ENCODE data around the gene ZNF292.
A peak's percentile ranks its signal among the peaks of the same experiment; 100 is the strongest.

The ZNF292 gene

DNA sequence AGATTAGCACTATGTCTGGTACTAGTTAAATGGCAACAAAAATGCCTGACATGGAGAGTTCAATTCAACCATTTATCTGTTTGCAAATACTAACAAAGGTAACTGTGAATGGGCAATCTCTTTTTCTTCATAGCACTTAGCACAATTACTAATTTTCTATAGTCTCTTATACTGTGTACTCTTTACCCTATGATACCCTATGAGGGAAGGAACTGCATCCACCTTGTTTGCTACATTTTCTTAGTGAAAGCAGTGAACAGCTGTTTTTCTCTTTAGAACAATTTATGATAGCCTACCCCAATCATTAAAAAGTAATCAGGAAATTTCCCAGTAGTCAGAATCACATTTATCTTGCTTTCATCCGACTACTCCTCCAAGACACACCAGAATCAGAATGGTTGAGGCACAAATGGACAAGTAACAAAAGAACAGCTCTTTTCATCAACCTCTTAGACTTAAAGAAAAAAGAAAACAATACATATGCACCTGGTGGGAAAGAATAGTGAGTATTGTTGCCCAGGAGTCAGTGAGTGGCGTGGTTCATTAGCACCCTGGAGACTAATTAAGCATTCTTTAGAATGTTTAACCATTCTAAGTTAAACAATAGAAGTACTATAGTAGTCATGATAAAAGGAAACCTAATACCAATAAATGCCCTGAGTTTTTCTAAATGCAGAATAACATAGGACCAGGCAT lies 16.7 kb downstream of the ZNF292 start:
- TF ChIP-seq, protein P1, sequence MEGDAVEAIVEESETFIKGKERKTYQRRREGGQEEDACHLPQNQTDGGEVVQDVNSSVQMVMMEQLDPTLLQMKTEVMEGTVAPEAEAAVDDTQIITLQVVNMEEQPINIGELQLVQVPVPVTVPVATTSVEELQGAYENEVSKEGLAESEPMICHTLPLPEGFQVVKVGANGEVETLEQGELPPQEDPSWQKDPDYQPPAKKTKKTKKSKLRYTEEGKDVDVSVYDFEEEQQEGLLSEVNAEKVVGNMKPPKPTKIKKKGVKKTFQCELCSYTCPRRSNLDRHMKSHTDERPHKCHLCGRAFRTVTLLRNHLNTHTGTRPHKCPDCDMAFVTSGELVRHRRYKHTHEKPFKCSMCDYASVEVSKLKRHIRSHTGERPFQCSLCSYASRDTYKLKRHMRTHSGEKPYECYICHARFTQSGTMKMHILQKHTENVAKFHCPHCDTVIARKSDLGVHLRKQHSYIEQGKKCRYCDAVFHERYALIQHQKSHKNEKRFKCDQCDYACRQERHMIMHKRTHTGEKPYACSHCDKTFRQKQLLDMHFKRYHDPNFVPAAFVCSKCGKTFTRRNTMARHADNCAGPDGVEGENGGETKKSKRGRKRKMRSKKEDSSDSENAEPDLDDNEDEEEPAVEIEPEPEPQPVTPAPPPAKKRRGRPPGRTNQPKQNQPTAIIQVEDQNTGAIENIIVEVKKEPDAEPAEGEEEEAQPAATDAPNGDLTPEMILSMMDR (IDR thresholded peaks at IDR 0.05; ENCODE audit: control extremely low read depth, extremely low read depth, low read depth, missing control alignments) = no peak
- ChIA-PET CTCF (interaction anchor here (0.7 kb wide), 1 partner anchor 16 kb away, joined by 4 read pairs; the partner anchor contains the start of gene ZNF292), POLR2A (no interaction called here)
- no peak for DNase-seq (ENCODE audit: extremely low spot score)

GRCh38 chr6:87174078-87174579 lies 18.8 kb downstream of the ZNF292 start:
- no peak for DNase-seq (ENCODE audit: extremely low spot score)
- POLR2A ChIA-PET = no interaction called here
- TF ChIP-seq, protein P1 (IDR thresholded peaks at IDR 0.05; ENCODE audit: control extremely low read depth, extremely low read depth, low read depth, missing control alignments) = no peak
- CTCF ChIA-PET = interaction anchor here (1.0 to 1.6 kb wide), 2 partner anchors 10 to 95 kb away, joined by 3 to 6 read pairs; no protein-coding TSS in a partner anchor

- TF ChIP-seq, protein P1 (IDR thresholded peaks at IDR 0.05; ENCODE audit: control extremely low read depth, extremely low read depth, low read depth, missing control alignments) = no peak
- ChIA-PET POLR2A (no interaction called here), CTCF (interaction anchor here (1.1 to 1.2 kb wide), 2 partner anchors 15 to 17 kb away, joined by 3 read pairs; no protein-coding TSS in a partner anchor)
- DNase-seq (ENCODE audit: extremely low spot score) = no peak
These were observed 21.1 kb downstream of the ZNF292 start for GRCh38 chr6:87176493-87176892.

- ChIA-PET POLR2A (no interaction called here), CTCF (interaction anchor here (0.9 to 1.3 kb wide), 3 partner anchors 11 to 101 kb away, joined by 3 to 4 read pairs (median 3); no protein-coding TSS in a partner anchor)
- DNase-seq (ENCODE audit: extremely low spot score) = no peak
- TF ChIP-seq, protein P1 (IDR thresholded peaks at IDR 0.05; ENCODE audit: control extremely low read depth, extremely low read depth, low read depth, missing control alignments) = no peak
These were observed 24.9 kb downstream of the ZNF292 start for GRCh38 chr6:87180105-87180728.

DNA sequence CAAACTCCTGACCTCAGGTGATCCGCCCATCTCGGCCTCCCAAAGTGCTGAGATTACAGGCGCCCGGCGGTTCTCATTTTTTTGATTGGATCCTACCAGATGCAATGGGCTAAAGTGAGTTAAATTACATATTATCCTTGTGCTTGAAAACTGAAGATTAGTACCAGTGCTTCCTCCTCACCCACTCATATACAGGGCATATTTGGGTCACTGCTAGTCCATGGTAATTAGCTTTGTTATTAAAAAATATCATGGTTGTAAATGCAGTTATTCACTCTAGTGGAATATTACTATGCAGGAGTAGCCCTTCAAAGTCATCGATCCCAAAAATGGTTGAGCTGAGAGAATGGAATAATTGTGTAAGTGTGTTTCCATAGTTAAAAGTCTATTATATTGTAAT lies 26.5 kb downstream of the ZNF292 start:
- ChIA-PET POLR2A (no interaction called here), CTCF (interaction anchor here (1.0 kb wide), 1 partner anchor 8 kb away, joined by 4 read pairs; no protein-coding TSS in a partner anchor)
- DNase-seq (ENCODE audit: extremely low spot score) = no peak
- TF ChIP-seq, protein P1 (IDR thresholded peaks at IDR 0.05; ENCODE audit: control extremely low read depth, extremely low read depth, low read depth, missing control alignments) = no peak

DNA sequence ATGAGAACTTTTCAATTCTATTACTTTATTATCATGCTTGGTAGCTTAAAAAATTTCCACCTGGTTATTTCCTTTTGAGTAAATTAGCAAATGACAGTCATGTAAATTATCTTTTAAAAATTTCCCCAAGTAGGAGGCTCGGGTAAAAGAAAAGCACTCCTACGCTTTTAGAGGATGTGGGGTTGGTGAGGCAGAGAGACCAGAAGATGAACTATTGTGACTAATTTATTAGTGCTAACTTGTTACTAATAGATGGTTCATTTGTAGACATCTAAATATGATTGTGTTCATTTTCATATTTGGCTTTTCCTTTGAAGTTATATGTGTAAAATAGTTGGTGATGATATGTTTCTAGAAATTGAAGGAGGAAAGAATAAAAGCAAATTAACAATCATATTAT lies 27.0 kb downstream of the ZNF292 start:
- ChIA-PET POLR2A (no interaction called here), CTCF (interaction anchor here (1.0 kb wide), 1 partner anchor 8 kb away, joined by 4 read pairs; no protein-coding TSS in a partner anchor)
- peak; percentile 46 for DNase-seq (ENCODE audit: extremely low spot score)
- TF ChIP-seq, protein P1 (IDR thresholded peaks at IDR 0.05; ENCODE audit: control extremely low read depth, extremely low read depth, low read depth, missing control alignments) = no peak
